GM23338 (cell line): ENCODE measurements around the gene AOAH. TPM values are rescaled to one million over a fixed set of nuclear protein-coding genes. Genes with fewer than 3 reads are reported as not detected.

Experiments
- ATAC-seq: fragments of 200-7000 bp; cut with Tn5 transposase; 3 replicates; pipeline ENCODE4 v1.9.1; 2020
- DNase-seq: peaks from one replicate; pipeline ENCODE4 v3.0.0-alpha.2; 2015; ENCODE audit warnings: low spot score
- H2AFZ ChIP-seq: fragments of 200-600 bp; sonication (generic); 2 replicates; pipeline ENCODE4 v1.8.0; 2016; ENCODE audit warnings: antibody characterized with exemption, mild to moderate bottlenecking, moderate library complexity
- H3F3A ChIP-seq: fragments of 200-600 bp; sonication (generic); replicated peaks from 2 replicates; pipeline ENCODE4 v1.8.0; 2017; ENCODE audit warnings: antibody characterized with exemption, mixed run types, low read depth
- H3K27ac ChIP-seq: fragments of 200-600 bp; sonication (generic); 2 replicates; pipeline ENCODE4 v1.6.1; 2016; ENCODE audit warnings: low read depth
- H3K27me3 ChIP-seq: fragments of 200-600 bp; sonication (generic); 2 replicates; pipeline ENCODE4 v1.8.0; 2016; ENCODE audit warnings: mild to moderate bottlenecking, mixed run types, moderate library complexity; ENCODE audit not compliant: insufficient read depth
- H3K36me3 ChIP-seq: fragments of 200-600 bp; sonication (generic); 2 replicates; pipeline ENCODE4 v1.8.0; 2016; ENCODE audit warnings: mild to moderate bottlenecking; ENCODE audit not compliant: insufficient read depth
- H3K4me1 ChIP-seq: fragments of 200-600 bp; sonication (generic); 2 replicates; pipeline ENCODE4 v1.8.0; 2016; ENCODE audit warnings: mild to moderate bottlenecking, moderate library complexity; ENCODE audit not compliant: insufficient read depth
- H3K4me2 ChIP-seq: fragments of 200-600 bp; sonication (generic); 2 replicates; pipeline ENCODE4 v1.7.1; 2017; ENCODE audit warnings: mixed run types
- H3K4me3 ChIP-seq: fragments of 200-600 bp; sonication (generic); 2 replicates; pipeline ENCODE4 v1.6.1; 2016; ENCODE audit warnings: mixed run types
- H3K79me2 ChIP-seq: fragments of 200-600 bp; sonication (generic); replicated peaks from 2 replicates; pipeline ENCODE4 v1.8.0; 2017; ENCODE audit warnings: mild to moderate bottlenecking; ENCODE audit not compliant: insufficient read depth
- H3K9me2 ChIP-seq: fragments of 200-600 bp; sonication (generic); 2 replicates; pipeline ENCODE4 v1.8.0; 2017; ENCODE audit not compliant: insufficient read depth
- H4K20me1 ChIP-seq: fragments of 200-600 bp; sonication (generic); replicated peaks from 2 replicates; pipeline ENCODE4 v1.8.0; 2017; ENCODE audit warnings: mild to moderate bottlenecking; ENCODE audit not compliant: insufficient read depth
- H3K27ac Mint-ChIP-seq: 2 replicates; pipeline ENCODE4 v1.8.0; 2020; ENCODE audit warnings: inconsistent platforms, mild to moderate bottlenecking, moderate library complexity, mixed read lengths
- H3K27me3 Mint-ChIP-seq: 3 replicates; pipeline ENCODE4 v1.8.0; 2022; ENCODE audit warnings: low read depth, mild to moderate bottlenecking, moderate library complexity, mixed read lengths, inconsistent platforms; ENCODE audit not compliant: insufficient read depth, poor library complexity
- H3K36me3 Mint-ChIP-seq: 3 replicates; pipeline ENCODE4 v1.8.0; 2021; ENCODE audit warnings: low read depth, mild to moderate bottlenecking, inconsistent platforms, moderate library complexity, mixed read lengths
- H3K4me1 Mint-ChIP-seq: 3 replicates; pipeline ENCODE4 v1.8.0; 2020; ENCODE audit warnings: mild to moderate bottlenecking, inconsistent platforms, mixed read lengths
- H3K4me3 Mint-ChIP-seq: 3 replicates; pipeline ENCODE4 v1.8.0; 2021; ENCODE audit warnings: moderate library complexity, mild to moderate bottlenecking, inconsistent platforms, mixed read lengths
- H3K9me3 Mint-ChIP-seq: 3 replicates; pipeline ENCODE4 v1.8.0; 2020; ENCODE audit warnings: moderate library complexity, mild to moderate bottlenecking, inconsistent platforms, mixed read lengths
- CTCF ChIP-seq, 2 experiments: fragments of 200-600 bp in 1 of 2; sonication (generic) in 1 of 2; conservative IDR thresholded peaks; 2 replicates each; pipeline versions ENCODE4 v1.5.1 to v1.6.1; 2016 to 2017; ENCODE audit warnings: antibody characterized with exemption in 2 of 2, low read depth in 2 of 2, mild to moderate bottlenecking in 2 of 2, moderate library complexity in 1 of 2
- EZH2 ChIP-seq: fragments of 200-600 bp; sonication (generic); IDR thresholded peaks from one replicate; pipeline ENCODE4 v1.8.0; 2017; ENCODE audit warnings: antibody characterized with exemption, mild to moderate bottlenecking, low read depth; ENCODE audit not compliant: unreplicated experiment
- JUNB ChIP-seq: IDR thresholded peaks from one replicate; pipeline ENCODE4 v1.6.1; 2016; ENCODE audit warnings: antibody characterized with exemption; ENCODE audit not compliant: unreplicated experiment
- NANOG ChIP-seq: IDR thresholded peaks from 2 replicates; pipeline ENCODE4 v1.6.1; 2016; ENCODE audit warnings: antibody characterized with exemption, borderline replicate concordance
- POLR2AphosphoS5 ChIP-seq: IDR thresholded peaks from 2 replicates; pipeline ENCODE4 v1.6.1; 2016; ENCODE audit warnings: antibody characterized with exemption, low read depth
- ZNF331 ChIP-seq: fragments of 250-450 bp; sonication (Bioruptor Pico); IDR thresholded peaks from 2 replicates; pipeline ENCODE4 v1.5.0; 2020; ENCODE audit warnings: low read depth, mild to moderate bottlenecking, moderate library complexity
- ZNF462 ChIP-seq: fragments of 250-450 bp; sonication (Bioruptor Pico); IDR thresholded peaks from 2 replicates; pipeline ENCODE4 v1.5.0; 2020; ENCODE audit warnings: mild to moderate bottlenecking, moderate library complexity
- polyA plus RNA-seq: library from polyadenylated mRNA; unstranded; fragments of >200 nt; fragmentation: Nextera tagmentation; extraction: Ambion mirVana; gene quantifications from 2 replicates; pipeline ENCODE4 v1.2.1, GENCODE V29; 2016
- total RNA-seq: library from RNA; depleted of rRNA; stranded (reverse); fragments of >200 nt; shearing (Covaris generic); gene quantifications from 2 replicates; pipeline ENCODE4 v1.2.3, GENCODE V29; 2014
- TF ChIP-seq, protein P1 (sequence below): IDR thresholded peaks from one replicate; pipeline ENCODE4 v1.6.1; 2018; ENCODE audit warnings: antibody characterized with exemption; ENCODE audit not compliant: unreplicated experiment

Gene AOAH
- total and polyA plus RNA-seq, 2 experiments from 2014 or later = not detected

DNA sequence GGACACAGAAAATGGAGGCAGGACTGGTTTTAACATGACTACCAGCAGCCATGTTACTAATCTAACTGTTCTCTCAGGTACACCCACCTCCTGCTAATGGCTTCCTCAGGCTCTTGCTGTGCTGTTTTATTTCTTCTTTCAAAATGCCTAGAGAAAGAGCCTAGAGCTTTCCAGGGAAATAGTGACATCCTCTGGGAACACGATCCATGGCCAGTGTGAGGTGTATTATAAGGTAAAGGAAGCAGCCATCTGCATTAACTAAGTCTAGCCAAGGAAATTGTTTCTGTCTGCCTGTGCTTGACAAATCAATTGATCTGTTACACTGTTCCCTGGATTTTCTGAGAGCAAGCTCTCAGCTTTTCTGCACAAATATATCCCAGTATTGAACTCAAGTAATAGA is 42.2 kb upstream of the AOAH start:
- no peak overlapping the region for H3K4me3 Mint-ChIP-seq
- TF ChIP-seq EZH2 = no peak
- no peak for TF ChIP-seq JUNB
- no peak for TF ChIP-seq ZNF331 (CRISPR knock-in tag)
- TF ChIP-seq, protein P1, sequence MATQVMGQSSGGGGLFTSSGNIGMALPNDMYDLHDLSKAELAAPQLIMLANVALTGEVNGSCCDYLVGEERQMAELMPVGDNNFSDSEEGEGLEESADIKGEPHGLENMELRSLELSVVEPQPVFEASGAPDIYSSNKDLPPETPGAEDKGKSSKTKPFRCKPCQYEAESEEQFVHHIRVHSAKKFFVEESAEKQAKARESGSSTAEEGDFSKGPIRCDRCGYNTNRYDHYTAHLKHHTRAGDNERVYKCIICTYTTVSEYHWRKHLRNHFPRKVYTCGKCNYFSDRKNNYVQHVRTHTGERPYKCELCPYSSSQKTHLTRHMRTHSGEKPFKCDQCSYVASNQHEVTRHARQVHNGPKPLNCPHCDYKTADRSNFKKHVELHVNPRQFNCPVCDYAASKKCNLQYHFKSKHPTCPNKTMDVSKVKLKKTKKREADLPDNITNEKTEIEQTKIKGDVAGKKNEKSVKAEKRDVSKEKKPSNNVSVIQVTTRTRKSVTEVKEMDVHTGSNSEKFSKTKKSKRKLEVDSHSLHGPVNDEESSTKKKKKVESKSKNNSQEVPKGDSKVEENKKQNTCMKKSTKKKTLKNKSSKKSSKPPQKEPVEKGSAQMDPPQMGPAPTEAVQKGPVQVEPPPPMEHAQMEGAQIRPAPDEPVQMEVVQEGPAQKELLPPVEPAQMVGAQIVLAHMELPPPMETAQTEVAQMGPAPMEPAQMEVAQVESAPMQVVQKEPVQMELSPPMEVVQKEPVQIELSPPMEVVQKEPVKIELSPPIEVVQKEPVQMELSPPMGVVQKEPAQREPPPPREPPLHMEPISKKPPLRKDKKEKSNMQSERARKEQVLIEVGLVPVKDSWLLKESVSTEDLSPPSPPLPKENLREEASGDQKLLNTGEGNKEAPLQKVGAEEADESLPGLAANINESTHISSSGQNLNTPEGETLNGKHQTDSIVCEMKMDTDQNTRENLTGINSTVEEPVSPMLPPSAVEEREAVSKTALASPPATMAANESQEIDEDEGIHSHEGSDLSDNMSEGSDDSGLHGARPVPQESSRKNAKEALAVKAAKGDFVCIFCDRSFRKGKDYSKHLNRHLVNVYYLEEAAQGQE = no peak
- no peak for TF ChIP-seq CTCF (conservative IDR thresholded peaks at IDR 0.05; ENCODE audit: low read depth in 2 of 2)
- TF ChIP-seq ZNF462 (CRISPR knock-in tag) = no peak
- TF ChIP-seq NANOG = no peak
- no peak for TF ChIP-seq POLR2AphosphoS5

More for the DNA sequence above, 42.2 kb upstream of the AOAH start:
- no peak for ATAC-seq
- Histone ChIP-seq H3K4me3 (no peak overlapping the region), H3K27ac (no peak overlapping the region), H3K27me3 (no peaks in the 10 kb centered on the region), H2AFZ (no peak overlapping the region), H3K79me2 (no peaks in the 10 kb centered on the region), H3K4me2 (no peak overlapping the region), H3F3A (no peaks in the 10 kb centered on the region), H3K9me2 (peaks cover 18% of the 10 kb centered on the region; the same call in 1 of the 2 replicates), H4K20me1 (no peaks in the 10 kb centered on the region), H3K4me1 (peaks cover 18% of the 10 kb centered on the region), H3K36me3 (no peaks in the 10 kb centered on the region)
- peaks cover 20% of the 10 kb centered on the region for H3K4me1 Mint-ChIP-seq
- DNase-seq = no peak
- peaks cover 2% of the 10 kb centered on the region; the same call in 1 of the 3 replicates for H3K36me3 Mint-ChIP-seq
- peaks cover 5% of the 10 kb centered on the region for H3K27me3 Mint-ChIP-seq
- H3K9me3 Mint-ChIP-seq = no peaks in the 10 kb centered on the region
- H3K27ac Mint-ChIP-seq = no peak overlapping the region
